OCI-LY1 (cell line): ENCODE measurements around the gene FSTL5.

Source experiments
- H2AFZ ChIP-seq: fragments of 200-600 bp; sonication (generic), shearing (Covaris generic); 2 replicates; pipeline ENCODE4 v1.6.0; 2014; ENCODE audit warnings: antibody characterized with exemption, mild to moderate bottlenecking, low read length
- H3F3A ChIP-seq: fragments of 200-600 bp; sonication (generic), shearing (Covaris generic); 2 replicates; pipeline ENCODE4 v1.6.0; 2014; ENCODE audit warnings: mild to moderate bottlenecking, antibody characterized with exemption, low read length, moderate library complexity; ENCODE audit not compliant: insufficient read depth
- H3K27ac ChIP-seq: fragments of 200-600 bp; sonication (generic); 2 replicates; pipeline ENCODE4 v1.5.1; 2014; ENCODE audit warnings: low read length, mixed run types, mild to moderate bottlenecking, low read depth; ENCODE audit not compliant: poor library complexity, severe bottlenecking
- H3K27me3 ChIP-seq: fragments of 200-600 bp; sonication (generic); 2 replicates; pipeline ENCODE4 v1.6.0; 2014; ENCODE audit warnings: antibody characterized with exemption, mild to moderate bottlenecking, low read length, moderate library complexity; ENCODE audit not compliant: insufficient read depth
- H3K36me3 ChIP-seq: fragments of 200-600 bp; sonication (generic); 2 replicates; pipeline ENCODE4 v1.6.1; 2014; ENCODE audit warnings: mild to moderate bottlenecking, antibody characterized with exemption, low read length, moderate library complexity, mixed read lengths; ENCODE audit not compliant: insufficient read depth
- H3K4me1 ChIP-seq: fragments of 200-600 bp; sonication (generic); 2 replicates; pipeline ENCODE4 v1.5.1; 2014; ENCODE audit warnings: mild to moderate bottlenecking, low read length, moderate library complexity; ENCODE audit not compliant: insufficient read depth, severe bottlenecking
- H3K4me2 ChIP-seq: fragments of 200-600 bp; sonication (generic), shearing (Covaris generic); 2 replicates; pipeline ENCODE4 v1.6.1; 2014; ENCODE audit warnings: low read length
- H3K4me3 ChIP-seq: fragments of 200-600 bp; sonication (generic); 2 replicates; pipeline ENCODE4 v1.5.1; 2014; ENCODE audit warnings: low read length, low read depth, mild to moderate bottlenecking, mixed read lengths; ENCODE audit not compliant: poor library complexity, severe bottlenecking
- H3K79me2 ChIP-seq: fragments of 200-600 bp; shearing (Covaris generic); 2 replicates; pipeline ENCODE4 v1.6.1; 2016; ENCODE audit warnings: mixed run types, low read length, mixed read lengths; ENCODE audit not compliant: insufficient read depth
- H3K9ac ChIP-seq: fragments of 200-600 bp; sonication (generic), shearing (Covaris generic); 2 replicates; pipeline ENCODE4 v1.6.1; 2014; ENCODE audit warnings: mild to moderate bottlenecking, low read length, mixed read lengths
- H3K9me2 ChIP-seq: fragments of 200-600 bp; sonication (generic), shearing (Covaris generic); 2 replicates; pipeline ENCODE4 v1.6.1; 2014; ENCODE audit warnings: low read depth, mild to moderate bottlenecking, low read length, mixed read lengths
- H3K9me3 ChIP-seq: fragments of 200-600 bp; shearing (Covaris generic); 2 replicates; pipeline ENCODE4 v1.6.1; 2014; ENCODE audit warnings: low read length, mixed read lengths
- H4K20me1 ChIP-seq: fragments of 200-600 bp; sonication (generic), shearing (Covaris generic); 2 replicates; pipeline ENCODE4 v1.6.0; 2016; ENCODE audit warnings: mild to moderate bottlenecking, low read length; ENCODE audit not compliant: insufficient read depth
- CTCF ChIP-seq: fragments of 200-600 bp; sonication (generic), shearing (Covaris generic); IDR thresholded peaks from 2 replicates; pipeline ENCODE4 v1.5.1; 2017; ENCODE audit warnings: mild to moderate bottlenecking, antibody characterized with exemption, low read length, moderate library complexity, mixed read lengths
- EZH2 ChIP-seq: fragments of 200-600 bp; sonication (generic), shearing (Covaris generic); IDR thresholded peaks from 2 replicates; pipeline ENCODE4 v1.8.0; 2017; ENCODE audit warnings: borderline replicate concordance, mixed run types, mild to moderate bottlenecking, antibody characterized with exemption, low read length, moderate library complexity, mixed read lengths

The FSTL5 gene

GRCh38 chr4:161948026-161948770 lies 215.6 kb downstream of the FSTL5 start:
- no peak overlapping the region for H3K9ac ChIP-seq
- H3K4me1 ChIP-seq: no peaks in the 10 kb centered on the region
- TF ChIP-seq CTCF: no peak
- TF ChIP-seq EZH2: no peak
- no peaks in the 10 kb centered on the region for H3K79me2 ChIP-seq
- H3K4me2 ChIP-seq: no peak overlapping the region
- no peaks in the 10 kb centered on the region for H3F3A ChIP-seq
- H3K9me2 ChIP-seq: no peaks in the 10 kb centered on the region
- no peaks in the 10 kb centered on the region for H3K36me3 ChIP-seq
- no peak overlapping the region for H3K4me3 ChIP-seq
- H2AFZ ChIP-seq: no peak overlapping the region
- H4K20me1 ChIP-seq: no peaks in the 10 kb centered on the region
- no peak overlapping the region for H3K27ac ChIP-seq
- no peaks in the 10 kb centered on the region for H3K27me3 ChIP-seq
- no peaks in the 10 kb centered on the region for H3K9me3 ChIP-seq

GRCh38 chr4:161937596-161937995 lies 226.2 kb downstream of the FSTL5 start:
- Histone ChIP-seq H3K4me2 (no peak overlapping the region), H3K79me2 (no peaks in the 10 kb centered on the region)

GRCh38 chr4:161936625-161937550 lies 226.9 kb downstream of the FSTL5 start:
- H3K4me3 ChIP-seq: no peak overlapping the region
- no peaks in the 10 kb centered on the region for H3K4me1 ChIP-seq
- TF ChIP-seq EZH2: no peak
- TF ChIP-seq CTCF: no peak
- H3K79me2 ChIP-seq: no peaks in the 10 kb centered on the region
- H4K20me1 ChIP-seq: no peaks in the 10 kb centered on the region
- no peak overlapping the region for H2AFZ ChIP-seq
- H3K27me3 ChIP-seq: no peaks in the 10 kb centered on the region
- no peak overlapping the region for H3K9ac ChIP-seq
- no peaks in the 10 kb centered on the region for H3K36me3 ChIP-seq
- no peaks in the 10 kb centered on the region for H3F3A ChIP-seq
- no peak overlapping the region for H3K4me2 ChIP-seq
- no peaks in the 10 kb centered on the region for H3K9me3 ChIP-seq
- no peaks in the 10 kb centered on the region for H3K9me2 ChIP-seq
- H3K27ac ChIP-seq: no peak overlapping the region

More at GRCh38 chr4:161937596-161937995, 226.2 kb downstream of the FSTL5 start:
- Histone ChIP-seq H4K20me1 (no peaks in the 10 kb centered on the region), H3K9me2 (no peaks in the 10 kb centered on the region), H3K9me3 (no peaks in the 10 kb centered on the region), H3K27me3 (no peaks in the 10 kb centered on the region), H3K27ac (no peak overlapping the region), H3K4me1 (no peaks in the 10 kb centered on the region), H3K4me3 (no peak overlapping the region), H3F3A (no peaks in the 10 kb centered on the region), H3K36me3 (no peaks in the 10 kb centered on the region), H3K9ac (no peak overlapping the region), H2AFZ (no peak overlapping the region)
- TF ChIP-seq CTCF (no peak), EZH2 (no peak)
